ENCODE data around the gene CD81.

The CD81 gene

DNA sequence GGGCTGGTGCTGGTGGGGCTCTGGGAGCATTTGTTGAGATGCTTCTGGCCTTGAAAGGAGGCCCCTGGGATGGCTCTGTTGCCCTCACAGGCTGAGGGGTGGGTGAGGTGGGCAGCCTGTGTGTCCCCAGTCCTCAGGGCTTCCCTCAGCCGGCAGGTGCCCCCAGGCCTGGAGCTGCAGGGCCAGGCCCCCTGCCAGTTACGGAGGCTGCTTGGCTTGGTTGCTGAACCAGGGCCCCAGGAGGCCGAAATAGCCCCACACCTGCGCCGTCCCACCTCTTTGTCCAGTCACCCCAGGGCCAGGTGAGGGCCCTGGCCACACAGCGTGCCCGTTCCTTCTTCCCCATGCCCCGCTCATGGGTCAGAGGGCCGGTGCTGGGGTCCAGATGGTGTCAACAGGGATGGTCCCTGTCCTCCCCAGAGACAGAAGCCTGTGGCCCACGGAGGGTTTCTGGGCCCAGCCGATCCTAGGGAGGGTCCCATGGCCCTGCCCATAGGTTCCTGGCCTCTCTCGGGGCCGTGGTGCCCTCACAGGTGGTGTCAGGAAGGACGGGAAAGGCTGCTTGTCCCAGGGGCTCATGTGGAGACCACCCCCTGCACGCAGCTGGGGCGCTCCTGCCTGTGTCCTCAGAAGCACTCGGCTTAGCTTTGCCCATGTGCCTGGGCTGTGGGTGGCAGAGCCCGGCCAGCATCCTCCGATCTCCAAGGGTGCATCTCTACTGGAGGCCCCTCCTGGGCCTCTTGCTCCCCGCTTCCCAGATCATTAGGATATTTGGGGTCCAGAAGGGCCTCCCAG lies 14.3 kb downstream of the CD81 start:
- DNase-seq = no peak

DNA sequence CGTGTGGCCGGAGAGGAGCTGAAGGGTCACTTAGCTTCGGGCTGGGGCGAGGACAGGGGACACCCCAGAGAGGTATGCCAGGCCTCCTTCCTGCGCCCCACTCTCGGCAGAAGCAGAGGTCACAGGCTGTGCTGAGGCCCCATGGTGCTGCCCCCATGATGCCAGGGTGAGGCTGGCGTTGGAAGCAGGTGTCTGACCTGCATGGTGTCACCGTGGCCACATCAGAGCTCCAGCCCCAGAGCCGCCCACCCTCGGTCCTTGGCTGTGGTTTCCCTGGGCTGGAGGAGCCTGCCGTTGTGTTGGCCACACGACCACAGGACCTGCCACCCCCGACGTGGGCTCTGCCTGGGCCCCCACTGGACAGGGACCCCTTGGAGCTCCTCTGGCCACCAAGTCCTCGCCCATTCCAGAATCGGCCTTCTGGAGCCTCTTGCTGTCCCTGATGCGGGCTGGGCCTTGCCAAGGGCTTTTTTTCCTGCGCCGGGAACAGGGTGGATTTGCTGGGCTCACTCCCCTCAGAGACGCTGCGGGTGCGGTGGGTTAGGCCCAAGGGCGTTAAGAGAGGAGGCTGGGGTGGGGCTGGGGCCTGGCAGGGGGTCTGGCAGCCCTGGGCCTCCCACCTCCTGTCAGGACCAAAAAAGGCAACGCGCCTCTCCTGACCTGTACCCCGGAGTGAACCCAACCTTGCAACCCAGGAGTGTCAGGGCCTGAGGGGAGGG lies 15.3 kb downstream of the CD81 start:
- no peak for DNase-seq

GRCh38 chr11:2393111-2393868 lies 16.2 kb downstream of the CD81 start:
- DNase-seq = no peak

GRCh38 chr11:2393941-2394817 lies 17.1 kb downstream of the CD81 start:
- no peak for DNase-seq

- no peak for DNase-seq
These were observed 17.7 kb downstream of the CD81 start for GRCh38 chr11:2394818-2395105.

DNA sequence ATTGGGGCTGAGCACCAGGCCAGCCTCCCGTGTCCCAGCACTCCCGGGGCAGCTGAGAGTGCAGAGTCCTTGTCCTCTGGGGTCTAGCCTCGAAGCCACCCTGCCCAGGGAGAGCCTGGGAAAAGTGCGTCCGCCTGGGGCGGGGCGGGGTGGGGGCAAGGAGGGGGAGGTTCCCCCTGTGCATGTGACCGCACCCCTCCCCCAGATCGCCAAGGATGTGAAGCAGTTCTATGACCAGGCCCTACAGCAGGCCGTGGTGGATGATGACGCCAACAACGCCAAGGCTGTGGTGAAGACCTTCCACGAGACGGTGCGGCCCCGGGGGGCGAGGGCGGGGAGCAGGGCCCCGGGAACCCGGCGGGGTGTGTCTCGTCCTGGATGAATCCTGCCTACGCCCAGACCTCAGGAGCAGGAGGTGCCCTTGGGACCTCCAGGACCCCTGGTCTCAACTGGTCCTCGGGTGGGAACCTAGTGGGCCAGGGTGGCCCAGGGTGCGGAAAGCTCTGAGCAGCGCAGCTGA lies 18.2 kb downstream of the CD81 start:
- no peak for DNase-seq

DNA sequence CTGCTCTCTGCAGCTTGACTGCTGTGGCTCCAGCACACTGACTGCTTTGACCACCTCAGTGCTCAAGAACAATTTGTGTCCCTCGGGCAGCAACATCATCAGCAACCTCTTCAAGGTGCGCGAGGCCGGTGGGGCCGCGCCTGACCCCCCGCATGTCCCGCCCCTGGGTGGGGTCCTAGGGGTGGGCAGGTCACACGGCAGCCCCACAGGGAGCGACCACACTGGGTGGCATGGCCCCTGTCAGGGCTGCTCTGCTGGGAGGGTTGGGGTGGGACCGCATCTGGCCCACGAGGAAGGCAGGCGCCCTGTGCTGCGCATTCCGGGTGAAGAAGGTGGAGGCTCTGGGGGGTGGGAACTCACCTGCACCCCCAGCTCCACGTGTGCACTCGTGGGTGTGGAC lies 18.7 kb downstream of the CD81 start:
- no peak for DNase-seq

- no peak for DNase-seq
These were observed 19.4 kb downstream of the CD81 start for GRCh38 chr11:2396471-2396870.

DNA sequence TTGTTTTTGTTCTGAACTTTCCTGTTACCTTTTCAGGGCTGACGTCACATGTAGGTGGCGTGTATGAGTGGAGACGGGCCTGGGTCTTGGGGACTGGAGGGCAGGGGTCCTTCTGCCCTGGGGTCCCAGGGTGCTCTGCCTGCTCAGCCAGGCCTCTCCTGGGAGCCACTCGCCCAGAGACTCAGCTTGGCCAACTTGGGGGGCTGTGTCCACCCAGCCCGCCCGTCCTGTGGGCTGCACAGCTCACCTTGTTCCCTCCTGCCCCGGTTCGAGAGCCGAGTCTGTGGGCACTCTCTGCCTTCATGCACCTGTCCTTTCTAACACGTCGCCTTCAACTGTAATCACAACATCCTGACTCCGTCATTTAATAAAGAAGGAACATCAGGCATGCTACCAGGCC lies 19.9 kb downstream of the CD81 start:
- DNase-seq = no peak

GRCh38 chr11:2398664-2399355 lies 21.7 kb downstream of the CD81 start:
- no peak for DNase-seq

- DNase-seq = peak; percentile 23
These were observed 22.5 kb downstream of the CD81 start for GRCh38 chr11:2399488-2400068.

DNA sequence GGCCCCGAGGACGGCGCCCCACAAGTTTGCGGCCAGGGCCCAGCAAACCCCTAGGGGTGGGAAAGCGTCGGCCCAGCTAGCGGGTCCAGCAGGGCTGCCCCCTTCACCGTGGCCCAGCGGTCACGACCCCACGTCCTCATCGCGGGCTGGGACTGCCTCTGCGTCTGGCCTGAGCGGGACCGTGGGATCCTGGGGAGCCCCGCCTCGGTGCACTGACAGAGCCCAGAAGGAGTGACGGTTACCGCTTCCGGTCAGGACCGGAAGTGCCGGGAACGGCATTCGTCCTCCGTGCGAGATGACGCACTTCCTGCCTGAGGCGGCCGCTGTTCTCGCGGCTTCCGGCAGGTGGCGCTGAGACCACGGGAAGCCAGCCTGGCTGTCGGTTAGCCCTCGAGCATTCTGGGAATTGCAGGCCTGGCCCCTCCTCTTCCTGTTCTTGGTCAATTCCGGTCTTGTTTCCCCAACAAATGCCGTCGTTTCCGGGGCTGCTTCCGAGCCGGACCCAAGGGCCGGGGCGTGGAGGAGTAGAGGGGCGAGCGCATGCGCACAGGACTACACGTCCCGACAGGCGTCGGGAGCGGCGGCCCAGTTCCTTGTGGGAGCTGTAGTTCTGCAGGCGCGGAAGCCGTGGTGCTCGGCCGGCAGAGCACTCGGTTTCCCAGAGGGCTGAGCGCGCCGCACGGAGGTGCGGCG lies 23.1 kb downstream of the CD81 start, which contains the start of gene TSSC4:
TSSC4 (plus strand) TSS at position 682 of the 693 bp plus-strand sequence. CDS start 1,884 bp downstream, outside the sequence.
- DNase-seq = peak; percentile 99

DNA sequence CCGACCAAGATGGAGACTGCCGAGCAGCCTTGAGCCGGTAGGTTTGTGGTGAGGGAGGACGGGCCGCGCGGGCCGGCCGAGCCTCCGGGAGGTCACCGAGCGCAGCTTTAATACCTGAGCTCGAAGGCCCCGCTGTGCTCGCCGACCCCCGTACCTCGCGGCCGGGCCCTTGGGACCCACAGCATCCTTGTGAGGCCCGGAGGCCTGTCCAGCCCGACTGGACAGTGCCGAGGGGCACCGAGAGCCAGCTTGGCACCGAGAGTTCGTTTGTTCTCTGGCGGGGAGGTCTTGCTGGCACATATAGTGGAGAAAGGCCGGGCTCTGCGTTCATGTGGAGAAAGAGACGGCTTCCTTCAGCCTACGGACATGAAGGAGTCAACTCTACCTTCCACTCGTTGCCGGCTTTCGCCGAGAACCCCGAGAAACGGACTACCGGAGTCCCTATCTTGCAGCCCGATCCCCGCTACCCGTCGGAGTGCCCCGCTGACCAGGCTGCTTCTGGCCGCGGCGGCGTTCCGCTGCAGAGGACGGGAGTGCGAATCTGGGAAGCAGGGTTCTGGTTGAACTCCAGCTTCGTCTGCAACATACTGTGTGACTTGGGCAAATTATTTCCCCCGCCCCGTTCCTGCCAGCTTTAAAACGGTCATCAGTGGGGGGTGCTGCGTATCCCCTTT lies 23.8 kb downstream of the CD81 start:
- no peak for DNase-seq

DNA sequence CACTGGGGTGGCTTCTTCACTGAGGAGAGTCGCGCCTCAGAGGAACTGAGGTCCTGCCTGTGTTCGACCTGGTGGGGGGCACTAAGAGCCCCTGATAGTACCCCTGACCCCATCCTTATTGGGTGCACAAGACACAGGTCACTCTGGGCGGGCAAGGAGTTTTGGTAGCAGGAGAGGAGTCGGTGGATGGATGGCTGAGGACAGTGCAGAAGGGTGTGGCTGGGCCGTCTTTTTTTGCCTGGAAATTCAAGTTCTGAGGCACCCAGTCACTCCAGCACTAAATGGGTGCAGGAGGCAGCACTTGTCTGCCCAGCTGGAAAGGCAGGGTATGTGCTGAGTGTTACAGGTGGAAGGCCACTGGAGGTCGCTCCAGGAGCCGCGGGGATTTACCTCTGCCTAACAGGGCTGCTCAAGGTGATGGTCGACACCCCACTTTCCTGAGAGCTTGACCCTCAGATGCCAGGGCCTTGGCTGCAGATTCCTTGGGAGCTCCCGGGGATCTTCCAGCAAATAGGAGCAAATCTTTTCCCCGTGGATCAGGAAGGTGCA lies 24.4 kb downstream of the CD81 start:
- no peak for DNase-seq

- no peak for DNase-seq
These were observed 25.0 kb downstream of the CD81 start for GRCh38 chr11:2402106-2402505.

DNA sequence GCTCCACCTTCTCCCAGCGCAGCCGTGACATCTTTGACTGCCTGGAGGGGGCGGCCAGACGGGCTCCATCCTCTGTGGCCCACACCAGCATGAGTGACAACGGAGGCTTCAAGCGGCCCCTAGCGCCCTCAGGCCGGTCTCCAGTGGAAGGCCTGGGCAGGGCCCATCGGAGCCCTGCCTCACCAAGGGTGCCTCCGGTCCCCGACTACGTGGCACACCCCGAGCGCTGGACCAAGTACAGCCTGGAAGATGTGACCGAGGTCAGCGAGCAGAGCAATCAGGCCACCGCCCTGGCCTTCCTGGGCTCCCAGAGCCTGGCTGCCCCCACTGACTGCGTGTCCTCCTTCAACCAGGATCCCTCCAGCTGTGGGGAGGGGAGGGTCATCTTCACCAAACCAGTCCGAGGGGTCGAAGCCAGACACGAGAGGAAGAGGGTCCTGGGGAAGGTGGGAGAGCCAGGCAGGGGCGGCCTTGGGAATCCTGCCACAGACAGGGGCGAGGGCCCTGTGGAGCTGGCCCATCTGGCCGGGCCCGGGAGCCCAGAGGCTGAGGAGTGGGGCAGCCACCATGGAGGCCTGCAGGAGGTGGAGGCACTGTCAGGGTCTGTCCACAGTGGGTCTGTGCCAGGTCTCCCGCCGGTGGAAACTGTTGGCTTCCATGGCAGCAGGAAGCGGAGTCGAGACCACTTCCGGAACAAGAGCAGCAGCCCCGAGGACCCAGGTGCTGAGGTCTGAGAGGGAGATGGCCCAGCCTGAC lies 26.0 kb downstream of the CD81 start:
- DNase-seq = no peak

- no peak for DNase-seq
These were observed 27.7 kb downstream of the CD81 start for GRCh38 chr11:2404735-2405196.

DNA sequence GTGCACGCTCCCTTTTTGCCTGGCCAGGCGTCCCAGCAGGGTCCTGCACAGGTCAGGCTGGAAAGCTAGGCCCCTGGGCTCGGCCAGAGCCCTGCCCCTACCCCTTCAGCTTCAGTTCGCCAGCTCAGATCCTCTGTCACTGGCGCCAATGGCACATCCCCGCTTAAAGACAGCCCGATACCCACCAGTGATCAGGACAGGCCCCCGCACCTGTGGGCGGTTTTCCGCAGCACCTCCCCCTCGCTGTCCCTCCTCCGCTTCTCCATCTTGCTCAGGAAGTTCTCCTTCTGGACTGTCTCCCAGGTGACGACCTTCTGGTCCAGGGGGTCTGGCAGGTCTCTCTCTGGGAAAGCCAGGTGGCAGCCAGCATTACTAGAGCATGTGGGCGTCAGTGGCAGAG lies 29.3 kb downstream of the CD81 start:
- DNase-seq = no peak

DNA sequence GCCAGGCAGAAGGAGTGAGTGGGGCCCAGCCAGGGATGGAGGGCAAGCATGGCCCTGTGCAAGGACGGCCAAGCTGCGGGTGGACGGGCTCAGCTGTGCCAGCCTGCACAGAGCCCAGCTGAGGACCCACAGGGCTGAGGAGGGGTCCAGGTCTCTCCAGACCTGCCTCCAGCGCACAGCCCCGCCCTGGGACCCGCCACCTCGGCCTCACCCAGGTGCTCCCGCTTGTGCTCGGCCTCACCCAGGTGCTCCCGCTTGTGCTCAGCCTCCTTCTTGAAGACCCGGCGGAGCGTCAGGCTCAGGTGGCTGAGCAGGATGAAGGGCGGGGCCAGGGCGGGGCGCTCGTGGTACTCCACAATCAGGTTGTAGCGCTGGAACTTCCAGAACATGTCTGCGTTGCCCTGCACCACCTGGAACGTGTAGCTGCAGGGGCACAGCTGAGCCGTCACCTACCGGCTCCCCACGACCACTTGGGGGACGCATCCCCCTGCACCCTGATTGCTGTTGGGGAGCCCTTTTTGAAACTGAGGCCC lies 29.8 kb downstream of the CD81 start:
- DNase-seq = no peak
